Activated CD4-positive, alpha-beta T cell treated with anti-CD3 and anti-CD28 coated beads, Interleukin-2, amount 50 U/mL, for 24 hours (primary cell): ENCODE results near the gene RECK.
"Not testable (repeated sequence)": the region's sequence is repeated elsewhere in the genome, so short reads cannot be mapped to it uniquely, and the experiment has no call there.

ENCODE experiments used
- DNase-seq, 2 donors: peaks; one replicate each; pipeline ENCODE4 v3.0.0-alpha.2; 2020; ENCODE audit warnings: low read depth in 1 of 2, low spot score in 1 of 2

Gene RECK

GRCh38 chr9:36056896-36057295, 20.2 kb downstream of the RECK start:
- DNase-seq = no peak

DNA sequence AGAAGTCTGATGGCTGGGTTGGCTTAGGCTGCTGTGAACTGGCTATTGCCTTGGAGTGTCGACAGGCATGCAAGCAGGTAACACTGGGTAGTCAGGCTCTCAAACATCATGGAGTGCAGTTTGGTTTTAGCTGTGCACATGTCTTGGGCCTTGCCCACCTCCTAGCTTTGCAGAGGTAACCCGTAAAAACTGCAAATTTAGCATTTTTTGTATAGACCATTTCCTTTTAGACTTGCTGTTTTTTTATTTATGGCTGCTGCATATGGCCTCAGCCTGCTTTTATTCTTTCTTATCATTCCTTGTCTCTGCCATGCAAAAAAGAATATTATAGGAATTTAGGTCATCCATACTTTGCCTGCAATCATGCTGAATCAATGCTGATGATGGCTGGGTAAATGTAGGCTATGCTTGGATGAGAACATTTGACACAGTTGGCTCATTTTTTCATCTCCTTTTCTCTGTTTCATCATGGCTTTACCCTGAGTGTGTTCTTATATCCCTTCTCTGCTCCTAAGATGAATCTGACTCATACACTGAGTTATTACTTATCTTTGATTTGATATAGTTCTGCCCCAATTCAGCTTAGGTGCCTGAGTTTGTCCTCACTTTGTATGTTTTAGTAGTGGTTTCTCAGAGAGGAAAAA, 27.2 kb downstream of the RECK start:
- no peak for DNase-seq

DNA sequence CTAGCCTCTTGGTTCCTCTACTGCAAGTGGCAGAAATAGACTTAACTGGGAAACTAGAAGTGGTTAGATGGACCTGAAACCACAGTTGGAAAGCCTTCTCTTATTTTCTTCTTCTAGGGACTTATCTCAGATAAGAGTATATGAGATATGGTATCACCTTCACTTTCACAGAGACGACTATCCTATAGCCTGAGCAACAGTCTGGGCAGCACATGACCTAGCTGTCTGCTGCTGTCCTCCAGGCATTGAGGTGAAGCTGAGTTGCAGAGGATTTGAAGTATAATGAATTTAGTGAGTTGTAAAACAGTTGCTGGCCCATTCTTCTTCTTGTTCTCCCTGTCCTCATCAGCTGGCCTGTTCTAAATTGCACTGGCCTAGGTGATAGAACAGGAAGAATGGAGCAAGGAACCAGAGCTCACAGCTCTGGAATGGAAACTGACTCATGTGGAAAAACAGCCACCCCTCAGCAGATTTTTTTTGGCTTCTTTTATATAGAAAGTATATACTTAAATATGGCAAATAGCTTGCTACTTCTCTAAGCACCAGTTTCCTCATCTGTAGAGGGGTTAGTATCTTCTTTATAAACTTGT, 27.8 kb downstream of the RECK start:
- DNase-seq = no peak

DNA sequence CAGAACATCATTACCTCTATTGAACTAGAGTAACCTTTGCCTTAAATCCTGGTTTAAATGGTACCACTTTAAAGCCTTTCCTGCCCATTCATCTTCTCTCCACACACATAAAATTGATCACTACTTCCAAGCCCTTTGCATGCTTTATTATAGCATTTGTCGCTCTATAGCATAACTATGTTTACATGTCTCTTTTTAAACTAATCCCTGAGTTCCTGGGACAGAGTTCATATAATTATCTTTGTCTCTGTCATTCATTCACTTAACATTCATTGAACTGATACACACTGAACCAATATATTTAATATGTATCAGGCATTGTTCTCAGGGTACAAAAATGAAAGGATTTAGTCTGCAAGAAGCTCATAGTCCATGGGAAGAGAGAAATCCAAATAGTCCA, 37.3 kb downstream of the RECK start:
- no peak for DNase-seq

DNA sequence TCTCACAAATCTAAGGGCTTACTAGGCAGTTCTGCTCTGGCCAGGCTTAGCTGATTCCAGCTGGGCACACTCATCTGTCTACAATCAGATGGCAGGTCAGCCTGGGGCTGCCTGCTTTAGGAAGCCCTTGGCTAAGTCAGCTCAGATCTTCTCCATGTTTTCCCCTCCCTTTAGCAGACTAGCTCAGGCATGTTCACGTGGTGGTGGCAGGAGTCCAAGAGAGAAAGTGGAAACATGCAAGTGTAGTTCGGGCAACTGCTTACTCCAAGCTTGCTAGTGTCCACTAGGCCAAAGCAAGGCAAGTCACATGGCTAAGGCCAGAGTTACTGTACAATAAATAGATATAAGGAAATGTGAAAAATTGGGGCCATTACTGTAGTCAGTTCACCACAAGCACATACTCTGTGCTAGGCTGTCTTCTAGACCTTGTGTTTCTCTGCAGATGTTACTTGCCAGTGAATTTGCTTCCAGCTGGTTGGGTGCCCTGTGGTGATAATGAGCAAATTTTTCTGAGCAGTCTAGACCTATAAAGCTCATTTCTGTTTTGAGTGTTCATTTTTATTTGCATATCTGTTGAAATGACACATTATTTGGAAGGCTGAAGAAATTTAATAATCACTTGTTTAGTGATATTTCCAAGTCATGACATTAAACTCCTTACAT, 38.3 kb downstream of the RECK start:
- DNase-seq = no peak

DNA sequence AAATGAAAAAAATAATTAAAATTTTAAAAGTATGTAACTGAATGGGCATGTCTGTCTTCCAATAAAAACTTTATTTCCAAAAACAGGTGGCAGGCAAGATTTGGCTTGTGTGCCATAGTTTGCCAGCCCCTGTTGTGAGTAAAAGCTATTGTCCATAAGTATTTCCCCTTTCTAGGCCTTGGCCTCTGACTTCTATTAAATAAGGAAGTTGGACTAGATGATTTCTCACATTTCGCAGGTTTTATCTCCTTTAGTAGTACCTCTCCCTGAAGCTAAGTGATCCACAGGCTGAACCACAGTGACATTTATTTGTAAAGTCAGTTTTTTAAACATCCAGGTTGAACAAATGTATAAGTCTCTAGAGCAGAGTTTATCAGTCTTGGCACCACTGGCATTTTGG, 41.3 kb downstream of the RECK start:
- DNase-seq = no peak

DNA sequence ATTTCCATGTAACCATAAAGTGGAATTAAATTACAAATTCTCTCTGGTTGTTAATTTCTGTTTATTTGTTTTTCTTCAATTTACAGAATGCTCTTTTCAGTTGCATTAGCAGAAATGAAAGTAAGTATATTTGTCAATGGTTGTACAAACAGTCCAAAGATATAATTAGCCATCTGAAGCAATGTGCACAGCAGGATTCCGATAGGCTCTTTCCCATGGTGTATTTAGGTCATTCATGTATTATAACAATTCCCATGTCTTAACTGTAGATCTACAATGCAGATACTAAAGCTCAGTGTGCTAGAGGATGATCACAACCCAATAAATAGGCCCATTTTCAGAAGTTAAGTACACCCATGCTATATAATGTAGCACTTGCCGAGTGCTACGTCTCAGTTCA, 43.8 kb downstream of the RECK start:
- DNase-seq = no peak

- no peak for DNase-seq
Measured at GRCh38 chr9:36082931-36083330, 46.2 kb downstream of the RECK start.

DNA sequence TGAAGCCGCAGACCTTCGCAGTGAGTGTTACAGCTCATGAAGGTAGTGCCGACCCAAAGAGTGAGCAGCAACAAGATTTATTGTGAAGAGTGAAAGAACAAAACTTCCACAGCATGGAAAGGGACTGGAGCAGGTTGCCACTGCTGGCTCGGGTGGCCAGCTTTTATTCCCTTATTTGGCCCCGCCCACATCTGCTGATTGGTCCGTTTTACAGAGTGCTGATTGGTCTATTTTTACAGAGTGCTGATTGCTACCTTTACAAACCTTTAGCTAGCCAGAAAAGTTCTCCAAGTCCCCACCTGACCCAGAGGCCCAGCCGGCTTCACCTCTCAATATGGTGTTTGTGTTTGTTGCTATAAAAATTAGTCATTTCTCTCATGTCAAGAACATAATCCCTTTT, 49.7 kb downstream of the RECK start:
- no peak for DNase-seq

DNA sequence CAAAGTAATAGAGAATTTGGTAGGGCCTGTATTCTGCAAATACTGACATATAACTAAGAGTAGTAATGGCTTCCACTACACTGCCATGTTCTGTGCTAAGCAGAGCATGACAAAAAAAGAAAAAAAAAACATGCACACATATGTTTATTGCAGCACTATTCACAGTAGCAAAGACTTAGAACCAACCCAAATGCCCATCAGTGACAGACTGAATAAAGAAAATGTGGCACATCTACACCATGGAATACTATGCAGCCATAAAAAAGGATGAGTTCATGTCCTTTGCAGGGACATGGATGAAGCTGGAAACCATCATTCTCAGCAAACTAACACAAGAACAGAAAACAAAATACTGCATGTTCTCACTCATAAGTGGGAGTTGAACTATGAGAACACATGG, 50.3 kb downstream of the RECK start:
- not testable (repeated sequence) for DNase-seq

GRCh38 chr9:36088020-36088419, 51.3 kb downstream of the RECK start:
- DNase-seq = no peak

DNA sequence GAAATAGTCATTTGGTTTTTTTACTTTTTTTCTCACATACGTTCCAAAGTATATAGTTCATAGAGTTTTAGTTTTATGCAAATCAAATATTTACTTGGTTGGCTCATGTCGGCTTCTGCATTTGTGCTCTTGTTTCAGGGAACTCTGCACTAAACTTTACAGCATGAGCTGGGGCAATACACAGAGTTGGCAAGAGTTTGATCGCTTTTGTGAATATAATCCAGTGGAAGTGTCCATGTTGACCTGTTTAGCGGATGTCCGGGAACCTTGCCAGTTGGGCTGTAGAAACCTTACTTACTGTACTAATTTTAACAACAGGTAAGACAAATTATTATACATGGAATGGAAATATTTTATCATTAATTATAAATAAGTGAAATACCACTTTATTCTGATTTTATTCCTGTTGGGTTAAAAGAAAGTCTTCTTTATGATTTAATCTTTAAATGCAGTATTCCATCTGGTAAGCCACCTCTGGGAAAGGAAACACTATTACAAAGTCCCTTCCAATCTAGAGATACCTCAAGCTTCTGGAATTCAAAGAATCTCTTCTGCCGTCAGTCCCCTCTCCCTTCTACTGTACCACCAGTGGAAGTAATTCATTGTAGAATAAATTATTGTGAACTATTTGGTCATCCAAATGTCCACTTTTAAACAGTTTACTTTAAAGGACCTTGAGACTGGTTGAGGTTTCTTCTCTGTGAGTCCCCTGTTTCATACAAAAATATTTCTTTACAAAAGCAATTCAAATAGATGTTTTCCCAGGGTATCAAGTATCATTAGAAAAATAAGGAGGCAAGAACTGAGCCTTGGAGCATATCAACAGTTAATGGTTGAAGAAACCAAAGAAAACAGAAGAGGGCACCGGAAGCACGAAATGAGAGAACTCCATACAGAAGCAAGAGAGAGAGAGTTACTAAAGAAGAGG, 54.6 kb downstream of the RECK start:
- DNase-seq = no peak

GRCh38 chr9:36092014-36092413, 55.3 kb downstream of the RECK start:
- DNase-seq = no peak

- peak in 1 of 2 donors; percentile 27 for DNase-seq
Measured at GRCh38 chr9:36092509-36093215, 55.9 kb downstream of the RECK start.

DNA sequence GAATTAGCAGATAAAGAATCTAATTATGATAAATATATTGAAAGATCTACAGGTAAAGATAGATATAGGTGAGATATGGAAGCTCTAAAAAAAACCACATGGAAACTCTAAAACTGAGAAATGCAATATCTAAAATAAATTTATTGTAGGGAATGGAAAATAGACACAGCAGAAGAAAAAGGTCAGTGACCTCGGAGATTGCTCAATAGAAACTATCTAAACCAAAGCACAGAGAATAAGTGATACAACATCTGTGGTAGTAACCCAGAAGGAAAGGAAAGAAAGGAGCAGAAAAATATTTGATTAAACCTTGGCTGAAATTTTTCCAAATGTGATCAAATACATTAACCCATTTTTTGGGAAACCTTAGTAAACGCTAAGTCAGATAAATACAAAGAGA, 56.7 kb downstream of the RECK start:
- DNase-seq = no peak

DNA sequence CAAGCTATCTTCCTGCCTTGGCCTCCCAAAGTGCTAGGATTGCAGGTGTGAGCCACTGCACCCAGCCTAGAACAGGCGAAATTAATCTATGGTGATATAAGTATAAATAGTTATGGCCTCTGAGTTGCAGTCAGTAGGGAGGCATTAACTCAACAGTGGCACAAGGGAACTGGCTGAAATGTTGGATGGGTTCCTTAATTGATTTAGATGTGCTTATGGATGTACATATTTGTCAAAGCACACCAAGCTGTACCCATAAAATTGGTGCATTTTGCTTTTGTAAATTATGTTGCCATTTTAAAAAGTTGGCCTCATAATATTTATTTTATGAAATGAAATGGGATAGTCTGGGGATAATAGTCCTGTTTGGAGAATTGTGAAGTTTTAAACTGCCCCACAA, 63.0 kb downstream of the RECK start:
- DNase-seq = no peak

- DNase-seq = no peak
Measured at GRCh38 chr9:36100532-36100931, 63.8 kb downstream of the RECK start.

GRCh38 chr9:36101916-36102741, 65.4 kb downstream of the RECK start:
- DNase-seq = no peak

- DNase-seq = peak; percentile 71 to 79
Measured at GRCh38 chr9:36102742-36103495, 66.2 kb downstream of the RECK start.
